ENCODE results near the gene MTHFD1L.

GRCh38 chr6:150977281-150977680 lies 111.8 kb downstream of the MTHFD1L start:
- TF ChIP-seq POLR2A (IDR thresholded peaks at IDR 0.05), result no peak
- TF ChIP-seq CTCF (IDR thresholded peaks at IDR 0.05), result no peak
